Transverse colon (tissue), 4 donors: Measurements from ENCODE around the gene LINC00237. TPM values are rescaled to one million over a fixed set of nuclear protein-coding genes. Genes with fewer than 3 reads are reported as not detected.

Experiments
- DNase-seq: peaks from one replicate; pipeline ENCODE4 v3.0.0-alpha.2; 2019
- H3K27ac ChIP-seq, 4 donors: fragments of 200-600 bp; sonication (generic); 2 replicates each; pipeline ENCODE4 v1.5.1; 2016 to 2018; ENCODE audit warnings: inconsistent platforms in 4 of 4
- H3K27me3 ChIP-seq: fragments of 200-600 bp; sonication (generic); 2 replicates; pipeline ENCODE4 v1.5.1; 2017; ENCODE audit warnings: inconsistent platforms
- H3K36me3 ChIP-seq, 4 donors: fragments of 200-600 bp; sonication (generic); 2 replicates each; pipeline ENCODE4 v1.5.1; 2017 to 2019; ENCODE audit warnings: inconsistent platforms in 4 of 4
- H3K4me1 ChIP-seq, 4 donors: fragments of 200-600 bp; sonication (generic); 2 replicates each; pipeline ENCODE4 v1.5.1; 2017 to 2020; ENCODE audit warnings: inconsistent platforms in 4 of 4
- H3K4me3 ChIP-seq, 4 donors: fragments of 200-600 bp; sonication (generic); 1 replicate in 1 of 4; 2 replicates in 3 of 4; pipeline versions ENCODE4 v1.5.1 to v1.6.1; 2017 to 2019; ENCODE audit warnings: inconsistent platforms in 4 of 4
- H3K9me3 ChIP-seq, 2 donors: fragments of 200-600 bp; sonication (generic); 2 replicates each; pipeline ENCODE4 v1.5.1; 2017 to 2019; ENCODE audit warnings: inconsistent platforms in 2 of 2
- EP300 ChIP-seq: sonication (generic); formaldehyde crosslinking; IDR thresholded peaks from one replicate; pipeline ENCODE4 v1.6.1; 2017; ENCODE audit warnings: antibody characterized with exemption, low read depth
- POLR2A ChIP-seq: fragments of 450-650 bp; IDR thresholded peaks from one replicate; pipeline ENCODE4 v1.6.1; 2016; ENCODE audit warnings: antibody characterized with exemption, mild to moderate bottlenecking, moderate library complexity
- POLR2AphosphoS5 ChIP-seq, 3 donors: sonication (generic); formaldehyde crosslinking; IDR thresholded peaks; one replicate each; pipeline ENCODE4 v1.6.1; 2016; ENCODE audit warnings: antibody characterized with exemption in 3 of 3
- WGBS, 2 donors: methylation state at CpG; one replicate each; pipeline ENCODE4 v1.1.5; 2018; ENCODE audit warnings: low coverage in 1 of 2; 5-methylcytosine and 5-hydroxymethylcytosine counted together
- in situ Hi-C, 4 donors: fragments of 200-750 bp; cut with MboI; loops; one replicate each; pipeline versions ENCODE4 v1.15.0 to v1.15.1; 2017; ENCODE audit warnings: low sequenced_read_pairs in 3 of 4, low pct_ligation_motif_present in 1 of 4, low pct_unique_long_range_greater_than_20kb in 1 of 4
- intact Hi-C: fragments of 100-400 bp; cut with DNase I; formaldehyde crosslinking; loops from one replicate; pipeline ENCODE4 v1.15.1; 2023; ENCODE audit warnings: low total_unique reads
- total RNA-seq, 4 donors: library from RNA; depleted of rRNA; stranded (reverse); fragments of >200 nt; gene quantifications; one replicate each; pipeline ENCODE4 v1.1.0, GENCODE V29; 2016
- TF ChIP-seq, protein P1 (sequence below), 5 experiments: fragments of 200-600 bp in 3 of 5; fragments of 450-650 bp in 2 of 5; sonication (generic) in 3 of 5; IDR thresholded peaks; 1 replicate in 2 of 5; 2 replicates in 3 of 5; pipeline ENCODE4 v1.5.1; 2016 to 2017; ENCODE audit warnings: antibody characterized with exemption in 5 of 5, inconsistent platforms in 3 of 5, mild to moderate bottlenecking in 2 of 5, moderate library complexity in 1 of 5

The LINC00237 gene
- total RNA-seq, 4 donors from 2014 or later, result not detected

DNA sequence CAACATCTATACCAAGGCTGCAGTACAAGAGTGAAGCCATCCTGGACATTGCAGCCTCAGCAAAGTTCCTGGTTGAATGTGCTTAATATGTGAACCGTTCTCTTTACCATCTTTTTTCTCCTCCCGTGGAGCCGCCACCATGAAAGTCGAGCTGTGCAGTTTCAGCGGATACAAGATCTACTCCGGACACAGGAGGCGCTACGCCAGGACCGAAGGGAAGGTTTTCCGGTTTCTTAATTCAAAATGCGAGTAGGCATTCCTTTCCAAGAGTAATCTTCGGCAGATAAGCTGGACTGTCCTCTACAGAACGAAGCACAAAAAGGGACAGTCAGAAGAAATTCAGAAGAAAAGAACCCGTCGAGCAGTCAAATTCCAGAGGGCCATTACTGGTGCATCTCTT is 8.4 kb upstream of the LINC00237 start:
- Histone ChIP-seq H3K4me3 (no peak overlapping the region), H3K27ac (no peak overlapping the region), H3K36me3 (no peaks in the 10 kb centered on the region), H3K4me1 (no peaks in the 10 kb centered on the region), H3K9me3 (no peaks in the 10 kb centered on the region), H3K27me3 (peaks cover 31% of the 10 kb centered on the region)
- 87 to 94% methylated on average over 3 to 15 of the region's 15 CpGs for WGBS, 2 donors
- intact Hi-C loops (no loop called here), in situ Hi-C loops (no loop called here)
- no peak for DNase-seq
- TF ChIP-seq EP300 (no peak), POLR2AphosphoS5 (IDR thresholded peaks at IDR 0.05) (no peak), POLR2A (no peak)
- TF ChIP-seq, protein P1, sequence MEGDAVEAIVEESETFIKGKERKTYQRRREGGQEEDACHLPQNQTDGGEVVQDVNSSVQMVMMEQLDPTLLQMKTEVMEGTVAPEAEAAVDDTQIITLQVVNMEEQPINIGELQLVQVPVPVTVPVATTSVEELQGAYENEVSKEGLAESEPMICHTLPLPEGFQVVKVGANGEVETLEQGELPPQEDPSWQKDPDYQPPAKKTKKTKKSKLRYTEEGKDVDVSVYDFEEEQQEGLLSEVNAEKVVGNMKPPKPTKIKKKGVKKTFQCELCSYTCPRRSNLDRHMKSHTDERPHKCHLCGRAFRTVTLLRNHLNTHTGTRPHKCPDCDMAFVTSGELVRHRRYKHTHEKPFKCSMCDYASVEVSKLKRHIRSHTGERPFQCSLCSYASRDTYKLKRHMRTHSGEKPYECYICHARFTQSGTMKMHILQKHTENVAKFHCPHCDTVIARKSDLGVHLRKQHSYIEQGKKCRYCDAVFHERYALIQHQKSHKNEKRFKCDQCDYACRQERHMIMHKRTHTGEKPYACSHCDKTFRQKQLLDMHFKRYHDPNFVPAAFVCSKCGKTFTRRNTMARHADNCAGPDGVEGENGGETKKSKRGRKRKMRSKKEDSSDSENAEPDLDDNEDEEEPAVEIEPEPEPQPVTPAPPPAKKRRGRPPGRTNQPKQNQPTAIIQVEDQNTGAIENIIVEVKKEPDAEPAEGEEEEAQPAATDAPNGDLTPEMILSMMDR (IDR thresholded peaks at IDR 0.05), result no peak

DNA sequence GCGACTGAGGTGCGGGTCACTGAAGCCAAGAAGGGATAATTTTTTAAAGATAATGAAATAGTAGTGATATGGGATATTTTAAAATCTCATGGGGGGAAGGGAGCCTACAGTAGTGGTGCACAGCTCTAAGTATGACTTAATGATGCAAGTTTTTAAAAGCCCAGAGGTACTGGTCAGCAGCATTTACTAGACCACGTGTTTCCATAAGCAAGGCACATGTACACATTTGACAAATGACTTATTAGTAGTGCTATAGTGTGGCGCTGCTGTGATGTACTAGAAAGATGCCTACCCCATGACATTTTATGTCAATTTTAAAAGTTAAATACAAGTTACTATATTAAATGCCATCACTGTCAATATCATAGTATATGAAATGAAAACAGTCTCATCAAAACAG is 7.5 kb upstream of the LINC00237 start:
- no peaks in the 10 kb centered on the region for H3K4me1 ChIP-seq
- no peak for TF ChIP-seq POLR2A
- TF ChIP-seq POLR2AphosphoS5 (IDR thresholded peaks at IDR 0.05), result no peak
- H3K4me3 ChIP-seq, result no peak overlapping the region
- no peaks in the 10 kb centered on the region for H3K9me3 ChIP-seq
- no peak overlapping the region for H3K27ac ChIP-seq
- DNase-seq, result no peak
- WGBS, 2 donors, result 82 to 89% methylated on average over 4 of the region's 4 CpGs
- in situ Hi-C loops, result no loop called here
- no peaks in the 10 kb centered on the region for H3K36me3 ChIP-seq
- H3K27me3 ChIP-seq, result peaks cover 35% of the 10 kb centered on the region
- intact Hi-C loops, result no loop called here

DNA sequence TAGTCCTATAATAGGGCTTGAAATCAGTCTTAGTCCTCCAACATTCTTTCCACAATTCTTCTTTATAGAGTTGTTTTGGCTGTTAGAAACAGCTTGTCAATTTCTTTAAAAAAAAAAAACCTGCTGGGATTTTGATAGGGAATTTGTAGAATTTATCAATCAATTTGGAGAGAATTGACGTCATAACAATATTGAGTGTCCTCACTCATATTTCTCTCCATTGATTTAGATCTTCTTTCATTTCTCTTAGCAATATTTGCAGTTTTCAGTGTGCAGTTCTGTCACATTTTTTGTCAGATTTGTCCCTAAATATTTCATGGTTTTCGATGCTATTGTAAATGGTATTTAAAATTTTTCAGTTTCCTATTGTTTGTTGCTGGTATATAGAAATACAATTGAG is 5.3 kb upstream of the LINC00237 start:
- Histone ChIP-seq H3K27me3 (peaks cover 57% of the 10 kb centered on the region), H3K4me1 (no peaks in the 10 kb centered on the region), H3K9me3 (no peaks in the 10 kb centered on the region), H3K36me3 (no peaks in the 10 kb centered on the region), H3K27ac (no peak overlapping the region), H3K4me3 (no peak overlapping the region)
- no peak for DNase-seq
- TF ChIP-seq POLR2A, result no peak
- TF ChIP-seq, protein P1 (IDR thresholded peaks at IDR 0.05), result no peak
- no peak for TF ChIP-seq POLR2AphosphoS5 (IDR thresholded peaks at IDR 0.05)
- no peak for TF ChIP-seq EP300
- intact Hi-C loops (no loop called here), in situ Hi-C loops (no loop called here)
- 73 to 84% methylated on average over 2 of the region's 2 CpGs for WGBS, 2 donors

DNA sequence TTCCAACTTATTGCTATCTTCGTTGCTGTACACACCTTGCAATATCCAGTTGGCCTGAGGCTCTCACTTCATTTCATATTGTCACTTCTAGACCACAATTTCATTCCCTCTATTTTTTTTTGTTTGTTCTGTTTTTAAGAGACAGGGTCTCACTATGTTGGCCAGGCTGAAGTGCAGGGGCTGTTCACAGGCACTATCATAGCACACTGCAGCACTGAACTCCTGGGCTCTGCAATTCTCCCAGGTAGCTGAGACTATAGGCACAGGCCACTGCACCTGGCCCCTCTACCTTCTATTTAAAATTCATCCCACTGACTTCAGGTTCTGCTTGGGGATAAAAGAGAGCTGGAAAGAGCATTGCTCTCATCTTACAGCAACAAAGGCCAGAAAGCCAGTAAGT is 4.7 kb upstream of the LINC00237 start:
- in situ Hi-C loops (no loop called here), intact Hi-C loops (no loop called here)
- H3K36me3 ChIP-seq, result no peaks in the 10 kb centered on the region
- H3K4me1 ChIP-seq, result peaks cover 0 to 3% (median 0%) of the 10 kb centered on the region in 4 donors
- 83 to 85% methylated on average over 1 of the region's 1 CpG for WGBS, 2 donors
- no peak overlapping the region for H3K27ac ChIP-seq
- no peak overlapping the region for H3K4me3 ChIP-seq
- TF ChIP-seq, protein P1 (IDR thresholded peaks at IDR 0.05), result no peak
- TF ChIP-seq EP300 (no peak), POLR2AphosphoS5 (IDR thresholded peaks at IDR 0.05) (no peak), POLR2A (no peak)
- DNase-seq, result no peak
- H3K27me3 ChIP-seq, result peaks cover 63% of the 10 kb centered on the region
- no peaks in the 10 kb centered on the region for H3K9me3 ChIP-seq

DNA sequence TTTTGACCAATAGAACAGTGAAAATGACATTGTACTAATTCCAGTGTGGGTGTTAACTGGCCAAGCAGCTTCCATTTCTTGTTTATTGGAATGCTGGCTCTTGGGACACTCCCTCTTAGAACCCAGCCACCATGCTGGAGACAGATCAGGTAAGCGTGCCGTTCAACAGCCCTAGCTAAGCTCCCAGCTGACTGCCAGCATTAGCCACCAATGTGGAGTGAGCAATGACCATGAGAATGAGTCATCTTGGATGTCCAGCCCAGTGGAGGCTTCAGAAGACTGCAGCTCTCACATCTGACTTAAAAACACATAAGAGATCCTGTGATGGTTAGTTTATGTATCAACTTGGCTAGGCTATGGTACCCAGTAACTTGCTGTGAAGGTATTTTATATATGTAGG is 3.0 kb upstream of the LINC00237 start:
- Histone ChIP-seq H3K4me3 (no peak overlapping the region), H3K4me1 (peaks cover 0 to 9% (median 4%) of the 10 kb centered on the region in 4 donors), H3K9me3 (no peaks in the 10 kb centered on the region), H3K27ac (no peak overlapping the region), H3K36me3 (no peaks in the 10 kb centered on the region), H3K27me3 (peaks cover 77% of the 10 kb centered on the region)
- WGBS, 2 donors, result 92% methylated on average over 2 of the region's 2 CpGs; no CpG with 5 or more reads in 1 of the 2 donors
- intact Hi-C loops, result no loop called here
- no peak for DNase-seq
- TF ChIP-seq, protein P1 (IDR thresholded peaks at IDR 0.05), result no peak
- no peak for TF ChIP-seq EP300
- TF ChIP-seq POLR2A, result no peak
- no peak for TF ChIP-seq POLR2AphosphoS5 (IDR thresholded peaks at IDR 0.05)
- in situ Hi-C loops, result no loop called here
